IPS-NIHi7 (cell line): ENCODE results near the gene GADD45GIP1.
"Not testable (repeated sequence)": the region's sequence is repeated elsewhere in the genome, so short reads cannot be mapped to it uniquely, and the experiment has no call there.

Experiments used
- DNase-seq: peaks from one replicate; pipeline ENCODE4 v3.0.0; 2012; ENCODE audit warnings: mixed read lengths; ENCODE audit errors: extremely low spot score

The GADD45GIP1 gene

GRCh38 chr19:12957389-12957952 lies 448 bp upstream of the GADD45GIP1 start:
- not testable (repeated sequence) for DNase-seq

- DNase-seq, result no peak
These were observed 1.0 kb downstream of the GADD45GIP1 start for GRCh38 chr19:12955996-12956395.

- not testable (repeated sequence) for DNase-seq
These were observed 1.4 kb downstream of the GADD45GIP1 start for GRCh38 chr19:12955575-12955974.

- no peak for DNase-seq
These were observed 2.4 kb downstream of the GADD45GIP1 start for GRCh38 chr19:12954612-12954962.

- DNase-seq, result no peak
These were observed 3.0 kb downstream of the GADD45GIP1 start for GRCh38 chr19:12953799-12954611.

- DNase-seq, result no peak
These were observed 3.8 kb downstream of the GADD45GIP1 start for GRCh38 chr19:12953138-12953798.

- no peak for DNase-seq
These were observed 4.4 kb downstream of the GADD45GIP1 start for GRCh38 chr19:12952488-12953137.

- not testable (repeated sequence) for DNase-seq
These were observed 5.0 kb downstream of the GADD45GIP1 start for GRCh38 chr19:12952050-12952449.

- no peak for DNase-seq
These were observed 7.4 kb downstream of the GADD45GIP1 start for GRCh38 chr19:12949363-12950283.

- DNase-seq, result no peak
These were observed 8.2 kb downstream of the GADD45GIP1 start for GRCh38 chr19:12948612-12949362.

GRCh38 chr19:12947702-12948611 lies 9.1 kb downstream of the GADD45GIP1 start:
- DNase-seq, result no peak

- no peak for DNase-seq
These were observed 10.1 kb downstream of the GADD45GIP1 start for GRCh38 chr19:12946731-12947496.

GRCh38 chr19:12946092-12946721 lies 10.8 kb downstream of the GADD45GIP1 start:
- DNase-seq, result peak; percentile 92

- peak; percentile 94 for DNase-seq
These were observed 11.4 kb downstream of the GADD45GIP1 start, which contains the start of gene RAD23A for GRCh38 chr19:12945479-12946091. RAD23A (plus strand) TSS chr19:12945862; CDS start chr19:12945949, 87 bp downstream.

- no peak for DNase-seq
These were observed 12.8 kb downstream of the GADD45GIP1 start for GRCh38 chr19:12944104-12944674.

- DNase-seq, result no peak
These were observed 13.5 kb downstream of the GADD45GIP1 start for GRCh38 chr19:12943437-12944044.

GRCh38 chr19:12940897-12941296 lies 16.1 kb downstream of the GADD45GIP1 start:
- no peak for DNase-seq
